Fibroblast of mammary gland (primary cell): Measurements from ENCODE around the gene NHLH1.

Experiments
- DNase-seq: peaks from one replicate; pipeline ENCODE4 v3.0.0-alpha.2; 2010; ENCODE audit warnings: low read depth
- H3K4me3 ChIP-seq: 2 replicates; pipeline ENCODE4 v1.5.1; 2011; ENCODE audit warnings: low read depth, mild to moderate bottlenecking, low read length, moderate library complexity; ENCODE audit not compliant: control insufficient read depth
- TF ChIP-seq, protein P1 (sequence below): conservative IDR thresholded peaks from 2 replicates; pipeline ENCODE4 v1.5.1; 2011; ENCODE audit warnings: low read depth, low read length, inconsistent platforms; ENCODE audit not compliant: control insufficient read depth, insufficient read depth

The NHLH1 gene

GRCh38 chr1:160367934-160368923, 1.4 kb downstream of the NHLH1 start:
- DNase-seq: no peak
- no peak overlapping the region for H3K4me3 ChIP-seq
- TF ChIP-seq, protein P1, sequence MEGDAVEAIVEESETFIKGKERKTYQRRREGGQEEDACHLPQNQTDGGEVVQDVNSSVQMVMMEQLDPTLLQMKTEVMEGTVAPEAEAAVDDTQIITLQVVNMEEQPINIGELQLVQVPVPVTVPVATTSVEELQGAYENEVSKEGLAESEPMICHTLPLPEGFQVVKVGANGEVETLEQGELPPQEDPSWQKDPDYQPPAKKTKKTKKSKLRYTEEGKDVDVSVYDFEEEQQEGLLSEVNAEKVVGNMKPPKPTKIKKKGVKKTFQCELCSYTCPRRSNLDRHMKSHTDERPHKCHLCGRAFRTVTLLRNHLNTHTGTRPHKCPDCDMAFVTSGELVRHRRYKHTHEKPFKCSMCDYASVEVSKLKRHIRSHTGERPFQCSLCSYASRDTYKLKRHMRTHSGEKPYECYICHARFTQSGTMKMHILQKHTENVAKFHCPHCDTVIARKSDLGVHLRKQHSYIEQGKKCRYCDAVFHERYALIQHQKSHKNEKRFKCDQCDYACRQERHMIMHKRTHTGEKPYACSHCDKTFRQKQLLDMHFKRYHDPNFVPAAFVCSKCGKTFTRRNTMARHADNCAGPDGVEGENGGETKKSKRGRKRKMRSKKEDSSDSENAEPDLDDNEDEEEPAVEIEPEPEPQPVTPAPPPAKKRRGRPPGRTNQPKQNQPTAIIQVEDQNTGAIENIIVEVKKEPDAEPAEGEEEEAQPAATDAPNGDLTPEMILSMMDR: no peak

DNA sequence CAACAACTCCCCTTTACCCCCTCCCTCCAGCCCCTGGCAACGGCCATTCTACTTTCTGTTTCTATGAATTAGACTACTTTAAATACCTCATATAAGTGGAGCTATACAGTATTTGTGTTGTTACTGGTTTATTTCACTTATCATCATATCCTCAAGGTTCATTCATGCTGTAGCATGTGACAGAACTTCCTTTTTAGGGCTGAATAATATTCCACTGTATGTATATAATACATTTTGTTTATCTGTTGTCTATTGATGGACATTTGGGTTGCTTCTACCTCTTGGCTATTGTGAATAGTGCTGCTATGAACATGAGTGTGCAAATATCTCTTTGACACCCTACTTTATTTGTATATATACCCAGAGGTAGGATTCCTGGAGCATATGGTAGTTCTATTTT, 2.2 kb downstream of the NHLH1 start:
- no peak for DNase-seq
- TF ChIP-seq, protein P1: no peak
- no peak overlapping the region for H3K4me3 ChIP-seq

DNA sequence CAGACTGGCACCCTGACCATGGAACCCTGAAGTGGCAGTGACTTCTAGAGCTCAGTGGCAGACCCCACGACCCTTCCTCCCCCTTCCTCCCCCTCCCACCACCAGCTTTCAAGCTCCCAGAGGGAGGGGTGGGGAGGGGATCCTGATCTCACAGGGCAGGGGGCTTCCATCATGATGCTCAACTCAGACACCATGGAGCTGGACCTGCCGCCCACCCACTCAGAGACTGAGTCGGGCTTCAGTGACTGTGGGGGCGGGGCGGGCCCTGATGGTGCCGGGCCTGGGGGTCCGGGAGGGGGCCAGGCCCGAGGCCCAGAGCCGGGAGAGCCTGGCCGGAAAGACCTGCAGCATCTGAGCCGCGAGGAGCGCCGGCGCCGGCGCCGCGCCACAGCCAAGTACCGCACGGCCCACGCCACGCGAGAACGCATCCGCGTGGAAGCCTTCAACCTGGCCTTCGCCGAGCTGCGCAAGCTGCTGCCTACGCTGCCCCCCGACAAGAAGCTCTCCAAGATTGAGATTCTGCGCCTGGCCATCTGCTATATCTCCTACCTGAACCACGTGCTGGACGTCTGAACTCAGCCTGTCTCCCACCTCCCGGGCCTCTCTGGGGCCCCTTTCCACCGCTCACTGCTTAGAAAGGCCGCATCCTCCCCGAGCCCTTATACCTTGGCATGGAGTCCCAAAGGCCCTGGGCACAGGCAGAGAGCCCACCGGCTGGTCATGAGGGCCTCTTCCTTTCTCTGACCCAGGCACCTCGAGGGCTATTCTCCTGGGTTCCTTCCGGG, 3.9 kb downstream of the NHLH1 start:
- H3K4me3 ChIP-seq: no peak overlapping the region
- DNase-seq: no peak
- TF ChIP-seq, protein P1: no peak

DNA sequence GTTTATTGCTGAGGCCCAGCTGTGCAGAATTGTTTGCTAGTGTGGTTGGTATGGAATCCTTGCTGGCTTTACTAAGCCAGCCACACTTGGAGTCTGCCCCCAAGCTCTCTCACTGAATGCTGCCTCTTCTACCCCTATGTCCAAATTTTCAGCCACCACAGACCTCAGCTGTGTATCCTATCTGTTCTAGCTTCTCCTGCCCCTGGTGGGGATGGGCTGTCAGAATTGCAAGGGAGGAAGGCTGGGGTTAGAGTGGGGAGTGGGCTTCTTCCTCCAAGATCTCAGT, 4.4 kb downstream of the NHLH1 start:
- TF ChIP-seq, protein P1: no peak
- no peak for DNase-seq
- no peak overlapping the region for H3K4me3 ChIP-seq

DNA sequence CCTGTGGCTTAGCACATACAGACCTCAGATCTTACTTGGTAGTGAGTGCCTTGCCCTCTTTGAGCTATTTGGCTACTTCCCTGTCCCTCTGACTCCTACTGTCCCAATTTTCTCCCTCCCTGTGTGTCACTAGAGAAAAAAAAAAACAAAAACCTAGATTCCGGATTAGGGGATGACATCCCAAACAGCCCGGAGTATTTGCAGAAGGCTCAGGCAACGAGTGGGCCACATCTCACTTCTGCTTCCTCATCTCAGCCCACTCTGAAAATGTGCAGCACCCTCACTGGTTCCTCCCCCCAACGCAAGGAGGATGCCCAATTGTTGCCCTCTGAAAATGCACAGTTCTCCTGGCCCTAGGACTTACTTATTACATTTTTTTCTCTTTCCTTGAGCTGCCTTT, 4.9 kb downstream of the NHLH1 start:
- no peak overlapping the region for H3K4me3 ChIP-seq
- TF ChIP-seq, protein P1: no peak
- DNase-seq: no peak

- DNase-seq: peak; percentile 10
- H3K4me3 ChIP-seq: no peak overlapping the region
- TF ChIP-seq, protein P1: no peak
Observed at GRCh38 chr1:160373696-160374095, 6.8 kb downstream of the NHLH1 start.
